T-helper 1 cell treated with Interleukin-12 subunit alpha and Interleukin-12 subunit beta and Interleukin-4 antibody, amounts not matched to agents 30 μg/mL and 1 μg/mL, for 36 hours (primary cell): ENCODE measurements around the gene ROR1.

Experiments used
- H3K27ac Mint-ChIP-seq: one replicate; pipeline ENCODE4 v1.8.0; 2021; ENCODE audit warnings: mild to moderate bottlenecking, mixed read lengths
- H3K27me3 Mint-ChIP-seq: one replicate; pipeline ENCODE4 v1.8.0; 2021; ENCODE audit warnings: low read depth, mixed read lengths
- H3K36me3 Mint-ChIP-seq: one replicate; pipeline ENCODE4 v1.8.0; 2021; ENCODE audit warnings: low read depth, mixed read lengths
- H3K4me1 Mint-ChIP-seq: one replicate; pipeline ENCODE4 v1.8.0; 2021; ENCODE audit warnings: low read depth, mixed read lengths
- H3K4me3 Mint-ChIP-seq: one replicate; pipeline ENCODE4 v1.8.0; 2021; ENCODE audit warnings: mild to moderate bottlenecking, moderate library complexity, mixed read lengths
- H3K9me3 Mint-ChIP-seq: one replicate; pipeline ENCODE4 v1.8.0; 2021; ENCODE audit warnings: mixed read lengths

ROR1 gene

GRCh38 chr1:64039390-64039926, 265.6 kb downstream of the ROR1 start:
- peaks cover 8% of the 10 kb centered on the region for H3K27me3 Mint-ChIP-seq
- no peaks in the 10 kb centered on the region for H3K36me3 Mint-ChIP-seq
- no peak overlapping the region for H3K27ac Mint-ChIP-seq
- no peaks in the 10 kb centered on the region for H3K9me3 Mint-ChIP-seq
- no peaks in the 10 kb centered on the region for H3K4me1 Mint-ChIP-seq
- H3K4me3 Mint-ChIP-seq, result no peak overlapping the region

- Mint-ChIP-seq H3K4me3 (no peak overlapping the region), H3K4me1 (no peaks in the 10 kb centered on the region), H3K27ac (no peak overlapping the region), H3K27me3 (peaks cover 7% of the 10 kb centered on the region), H3K9me3 (no peaks in the 10 kb centered on the region), H3K36me3 (no peaks in the 10 kb centered on the region)
These were observed 267.7 kb downstream of the ROR1 start for GRCh38 chr1:64041371-64042131.

- H3K27me3 Mint-ChIP-seq, result peaks cover 7% of the 10 kb centered on the region
- no peaks in the 10 kb centered on the region for H3K4me1 Mint-ChIP-seq
- no peak overlapping the region for H3K4me3 Mint-ChIP-seq
- H3K27ac Mint-ChIP-seq, result no peak overlapping the region
- H3K9me3 Mint-ChIP-seq, result no peaks in the 10 kb centered on the region
- no peaks in the 10 kb centered on the region for H3K36me3 Mint-ChIP-seq
These were observed 268.7 kb downstream of the ROR1 start for GRCh38 chr1:64042331-64043100.

- Mint-ChIP-seq H3K9me3 (no peaks in the 10 kb centered on the region), H3K4me1 (no peaks in the 10 kb centered on the region), H3K4me3 (no peak overlapping the region), H3K27me3 (peaks cover 7% of the 10 kb centered on the region), H3K27ac (no peak overlapping the region), H3K36me3 (no peaks in the 10 kb centered on the region)
These were observed 269.5 kb downstream of the ROR1 start for GRCh38 chr1:64043288-64043687.

GRCh38 chr1:64043976-64044375, 270.2 kb downstream of the ROR1 start:
- H3K27ac Mint-ChIP-seq, result no peak overlapping the region
- peaks cover 7% of the 10 kb centered on the region for H3K27me3 Mint-ChIP-seq
- H3K9me3 Mint-ChIP-seq, result no peaks in the 10 kb centered on the region
- no peaks in the 10 kb centered on the region for H3K36me3 Mint-ChIP-seq
- H3K4me1 Mint-ChIP-seq, result no peaks in the 10 kb centered on the region
- no peak overlapping the region for H3K4me3 Mint-ChIP-seq

- H3K9me3 Mint-ChIP-seq, result no peaks in the 10 kb centered on the region
- no peak overlapping the region for H3K4me3 Mint-ChIP-seq
- H3K27ac Mint-ChIP-seq, result no peak overlapping the region
- H3K27me3 Mint-ChIP-seq, result peaks cover 3% of the 10 kb centered on the region
- H3K36me3 Mint-ChIP-seq, result no peaks in the 10 kb centered on the region
- H3K4me1 Mint-ChIP-seq, result no peaks in the 10 kb centered on the region
These were observed 272.4 kb downstream of the ROR1 start for GRCh38 chr1:64046243-64046642.

GRCh38 chr1:64046891-64047290, 273.1 kb downstream of the ROR1 start:
- no peaks in the 10 kb centered on the region for H3K9me3 Mint-ChIP-seq
- no peaks in the 10 kb centered on the region for H3K36me3 Mint-ChIP-seq
- no peaks in the 10 kb centered on the region for H3K4me1 Mint-ChIP-seq
- H3K27ac Mint-ChIP-seq, result no peak overlapping the region
- H3K4me3 Mint-ChIP-seq, result no peak overlapping the region
- H3K27me3 Mint-ChIP-seq, result peaks cover 3% of the 10 kb centered on the region

- Mint-ChIP-seq H3K27me3 (peaks cover 3% of the 10 kb centered on the region), H3K4me1 (no peaks in the 10 kb centered on the region), H3K27ac (no peak overlapping the region), H3K36me3 (no peaks in the 10 kb centered on the region), H3K9me3 (no peaks in the 10 kb centered on the region), H3K4me3 (no peak overlapping the region)
These were observed 273.8 kb downstream of the ROR1 start for GRCh38 chr1:64047549-64047996.

- Mint-ChIP-seq H3K36me3 (no peaks in the 10 kb centered on the region), H3K4me1 (no peaks in the 10 kb centered on the region), H3K9me3 (no peaks in the 10 kb centered on the region), H3K27ac (no peak overlapping the region), H3K4me3 (no peak overlapping the region), H3K27me3 (no peaks in the 10 kb centered on the region)
These were observed 276.2 kb downstream of the ROR1 start for GRCh38 chr1:64049900-64050540.

GRCh38 chr1:64050601-64051000, 276.8 kb downstream of the ROR1 start:
- Mint-ChIP-seq H3K4me1 (no peaks in the 10 kb centered on the region), H3K27ac (no peak overlapping the region), H3K36me3 (no peaks in the 10 kb centered on the region), H3K9me3 (no peaks in the 10 kb centered on the region), H3K4me3 (no peak overlapping the region), H3K27me3 (no peaks in the 10 kb centered on the region)

GRCh38 chr1:64051796-64052195, 278.0 kb downstream of the ROR1 start:
- no peaks in the 10 kb centered on the region for H3K9me3 Mint-ChIP-seq
- no peaks in the 10 kb centered on the region for H3K4me1 Mint-ChIP-seq

GRCh38 chr1:64052777-64053176, 279.0 kb downstream of the ROR1 start:
- H3K4me1 Mint-ChIP-seq, result no peaks in the 10 kb centered on the region

More at GRCh38 chr1:64051796-64052195, 278.0 kb downstream of the ROR1 start:
- H3K27me3 Mint-ChIP-seq, result no peaks in the 10 kb centered on the region
- no peak overlapping the region for H3K27ac Mint-ChIP-seq
- H3K4me3 Mint-ChIP-seq, result no peak overlapping the region
- H3K36me3 Mint-ChIP-seq, result no peaks in the 10 kb centered on the region

GRCh38 chr1:64055310-64055709, 281.5 kb downstream of the ROR1 start:
- no peak overlapping the region for H3K27ac Mint-ChIP-seq
- H3K9me3 Mint-ChIP-seq, result no peaks in the 10 kb centered on the region
- no peaks in the 10 kb centered on the region for H3K36me3 Mint-ChIP-seq
- H3K4me3 Mint-ChIP-seq, result no peak overlapping the region
- H3K27me3 Mint-ChIP-seq, result no peaks in the 10 kb centered on the region
- H3K4me1 Mint-ChIP-seq, result no peaks in the 10 kb centered on the region

More at GRCh38 chr1:64052777-64053176, 279.0 kb downstream of the ROR1 start:
- Mint-ChIP-seq H3K27ac (no peak overlapping the region), H3K9me3 (no peaks in the 10 kb centered on the region), H3K36me3 (no peaks in the 10 kb centered on the region), H3K27me3 (no peaks in the 10 kb centered on the region), H3K4me3 (no peak overlapping the region)

GRCh38 chr1:64059556-64059955, 285.7 kb downstream of the ROR1 start:
- Mint-ChIP-seq H3K36me3 (no peaks in the 10 kb centered on the region), H3K27me3 (no peaks in the 10 kb centered on the region), H3K9me3 (no peaks in the 10 kb centered on the region), H3K4me3 (no peak overlapping the region), H3K4me1 (peaks cover 5% of the 10 kb centered on the region), H3K27ac (no peak overlapping the region)
